ENCODE measurements around the gene FBXW12. TPM values are rescaled to one million over a fixed set of nuclear protein-coding genes. Genes with fewer than 3 reads are reported as not detected.

Gene FBXW12
- total RNA-seq, 1 experiment from 2014 or later: not detected

- POLR2A ChIA-PET (ENCODE audit: unreplicated experiment): no interaction called here
- CTCF ChIA-PET: no interaction called here
- DNase-seq (no peak), ATAC-seq (no peak)
- TF ChIP-seq EZH2 (IDR thresholded peaks at IDR 0.05; ENCODE audit: low read length, unreplicated experiment): no peak
- TF ChIP-seq, protein P1, sequence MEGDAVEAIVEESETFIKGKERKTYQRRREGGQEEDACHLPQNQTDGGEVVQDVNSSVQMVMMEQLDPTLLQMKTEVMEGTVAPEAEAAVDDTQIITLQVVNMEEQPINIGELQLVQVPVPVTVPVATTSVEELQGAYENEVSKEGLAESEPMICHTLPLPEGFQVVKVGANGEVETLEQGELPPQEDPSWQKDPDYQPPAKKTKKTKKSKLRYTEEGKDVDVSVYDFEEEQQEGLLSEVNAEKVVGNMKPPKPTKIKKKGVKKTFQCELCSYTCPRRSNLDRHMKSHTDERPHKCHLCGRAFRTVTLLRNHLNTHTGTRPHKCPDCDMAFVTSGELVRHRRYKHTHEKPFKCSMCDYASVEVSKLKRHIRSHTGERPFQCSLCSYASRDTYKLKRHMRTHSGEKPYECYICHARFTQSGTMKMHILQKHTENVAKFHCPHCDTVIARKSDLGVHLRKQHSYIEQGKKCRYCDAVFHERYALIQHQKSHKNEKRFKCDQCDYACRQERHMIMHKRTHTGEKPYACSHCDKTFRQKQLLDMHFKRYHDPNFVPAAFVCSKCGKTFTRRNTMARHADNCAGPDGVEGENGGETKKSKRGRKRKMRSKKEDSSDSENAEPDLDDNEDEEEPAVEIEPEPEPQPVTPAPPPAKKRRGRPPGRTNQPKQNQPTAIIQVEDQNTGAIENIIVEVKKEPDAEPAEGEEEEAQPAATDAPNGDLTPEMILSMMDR (conservative IDR thresholded peaks at IDR 0.05; ENCODE audit: low read depth, low read length): no peak
- TF ChIP-seq EZH2phosphoT487 (IDR thresholded peaks at IDR 0.05; ENCODE audit: borderline replicate concordance, low read length): no peak
- H4K20me1 ChIP-seq (ENCODE audit: low read length): no peaks in the 10 kb centered on the region
- H3F3A ChIP-seq (ENCODE audit: low read length, unreplicated experiment): no peaks in the 10 kb centered on the region
- no TSS peak for BruUV-seq (replicated peaks)
- H3K9ac ChIP-seq (ENCODE audit: low read length): no peak overlapping the region
- no peak overlapping the region for H3K27ac ChIP-seq (ENCODE audit: low read length)
- no peak overlapping the region for H2AFZ ChIP-seq (ENCODE audit: low read length)
- no peaks in the 10 kb centered on the region for H3K27me3 ChIP-seq (ENCODE audit: low read length)
- H3K9me2 ChIP-seq (replicated peaks; ENCODE audit: low read length): no peaks in the 10 kb centered on the region
- H3K36me3 ChIP-seq (ENCODE audit: low read depth, low read length): no peaks in the 10 kb centered on the region
- no peaks in the 10 kb centered on the region for H3K4me1 ChIP-seq (ENCODE audit: insufficient read depth, low read length)
- no peaks in the 10 kb centered on the region for H3K9me3 ChIP-seq (ENCODE audit: low read length)
- intact Hi-C loops (cut with micrococcal nuclease): no loop called here
- no peak overlapping the region for H3K4me2 ChIP-seq (ENCODE audit: low read length)
- no peak overlapping the region for H3K4me3 ChIP-seq (ENCODE audit: low read length)
- no peaks in the 10 kb centered on the region for H3K79me2 ChIP-seq (ENCODE audit: low read length)
These were observed 28.6 kb upstream of the FBXW12 start for GRCh38 chr3:48343432-48343831.

DNA sequence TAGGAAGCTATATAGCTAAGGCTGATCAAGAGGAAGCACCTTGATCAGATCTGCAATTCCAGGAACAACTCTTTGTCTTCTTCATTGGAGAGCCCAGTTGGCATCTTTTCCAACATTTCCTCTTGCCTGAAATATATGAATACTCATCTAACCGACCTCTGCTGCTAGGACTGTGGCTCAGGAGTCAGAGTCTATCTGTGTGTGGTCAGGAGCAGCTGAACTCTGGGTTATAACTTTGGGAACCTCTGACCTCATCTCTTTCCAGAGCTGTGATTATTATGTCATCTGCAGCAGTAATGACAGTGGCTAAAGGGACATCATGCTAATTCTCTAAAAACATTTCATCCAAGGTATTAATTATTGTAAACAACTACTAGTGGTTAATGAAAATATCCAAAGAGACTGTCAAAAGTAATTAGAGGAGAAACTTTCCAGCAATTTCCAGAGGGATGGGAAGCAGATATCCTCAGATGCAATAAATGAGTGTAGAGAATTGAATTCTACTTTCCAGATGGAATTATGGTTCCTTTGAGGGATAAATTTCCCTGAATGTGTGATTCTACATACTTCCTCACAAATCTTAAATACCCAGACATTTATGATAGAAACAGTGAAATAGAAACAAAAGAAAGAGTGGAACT, 27.0 kb upstream of the FBXW12 start:
- no peaks in the 10 kb centered on the region for H3F3A ChIP-seq (ENCODE audit: low read length, unreplicated experiment)
- BruUV-seq (replicated peaks): no TSS peak
- H3K4me3 ChIP-seq (ENCODE audit: low read length): no peak overlapping the region
- TF ChIP-seq EZH2phosphoT487 (IDR thresholded peaks at IDR 0.05; ENCODE audit: borderline replicate concordance, low read length): no peak
- TF ChIP-seq, protein P1 (conservative IDR thresholded peaks at IDR 0.05; ENCODE audit: low read depth, low read length): no peak
- TF ChIP-seq EZH2 (IDR thresholded peaks at IDR 0.05; ENCODE audit: low read length, unreplicated experiment): no peak
- ChIA-PET CTCF (no interaction called here), POLR2A (ENCODE audit: unreplicated experiment) (interaction anchor here (0.5 kb wide), 1 partner anchor 70 kb away, joined by 6 read pairs; no protein-coding TSS in a partner anchor)
- H3K79me2 ChIP-seq (ENCODE audit: low read length): no peaks in the 10 kb centered on the region
- H2AFZ ChIP-seq (ENCODE audit: low read length): no peak overlapping the region
- H3K9me3 ChIP-seq (ENCODE audit: low read length): no peaks in the 10 kb centered on the region
- no peak overlapping the region for H3K9ac ChIP-seq (ENCODE audit: low read length)
- no peaks in the 10 kb centered on the region for H3K27me3 ChIP-seq (ENCODE audit: low read length)
- ATAC-seq (no peak), DNase-seq (no peak)
- H3K27ac ChIP-seq (ENCODE audit: low read length): no peak overlapping the region
- H3K36me3 ChIP-seq (ENCODE audit: low read depth, low read length): no peaks in the 10 kb centered on the region
- H4K20me1 ChIP-seq (ENCODE audit: low read length): no peaks in the 10 kb centered on the region
- intact Hi-C loops (cut with micrococcal nuclease): no loop called here
- no peak overlapping the region for H3K4me2 ChIP-seq (ENCODE audit: low read length)
- no peaks in the 10 kb centered on the region for H3K9me2 ChIP-seq (replicated peaks; ENCODE audit: low read length)
- H3K4me1 ChIP-seq (ENCODE audit: insufficient read depth, low read length): no peaks in the 10 kb centered on the region

GRCh38 chr3:48345946-48346572, 26.0 kb upstream of the FBXW12 start:
- Histone ChIP-seq H3K36me3 (ENCODE audit: low read depth, low read length) (no peaks in the 10 kb centered on the region), H3K4me1 (ENCODE audit: insufficient read depth, low read length) (no peaks in the 10 kb centered on the region), H3K9me3 (ENCODE audit: low read length) (no peaks in the 10 kb centered on the region), H3K4me3 (ENCODE audit: low read length) (no peak overlapping the region), H4K20me1 (ENCODE audit: low read length) (no peaks in the 10 kb centered on the region), H2AFZ (ENCODE audit: low read length) (no peak overlapping the region), H3F3A (ENCODE audit: low read length, unreplicated experiment) (no peaks in the 10 kb centered on the region), H3K27me3 (ENCODE audit: low read length) (peaks cover 3% of the 10 kb centered on the region; the same call in 1 of the 2 replicates), H3K9ac (ENCODE audit: low read length) (no peak overlapping the region), H3K79me2 (ENCODE audit: low read length) (no peaks in the 10 kb centered on the region), H3K27ac (ENCODE audit: low read length) (no peak overlapping the region), H3K9me2 (replicated peaks; ENCODE audit: low read length) (no peaks in the 10 kb centered on the region), H3K4me2 (ENCODE audit: low read length) (no peak overlapping the region)
- no TSS peak for BruUV-seq (replicated peaks)
- ATAC-seq: no peak
- CTCF ChIA-PET: no interaction called here
- POLR2A ChIA-PET (ENCODE audit: unreplicated experiment): no interaction called here
- intact Hi-C loops (cut with micrococcal nuclease): no loop called here
- no peak for DNase-seq
- TF ChIP-seq, protein P1 (conservative IDR thresholded peaks at IDR 0.05; ENCODE audit: low read depth, low read length): no peak
- TF ChIP-seq EZH2phosphoT487 (IDR thresholded peaks at IDR 0.05; ENCODE audit: borderline replicate concordance, low read length) (no peak), EZH2 (IDR thresholded peaks at IDR 0.05; ENCODE audit: low read length, unreplicated experiment) (no peak)
